Measurements from ENCODE around the gene MPZL2. TPM values are rescaled to one million over a fixed set of nuclear protein-coding genes. Genes with fewer than 3 reads are reported as not detected.

MPZL2 gene
- total RNA-seq, 1 donor from 2014 or later = 32.8 TPM

DNA sequence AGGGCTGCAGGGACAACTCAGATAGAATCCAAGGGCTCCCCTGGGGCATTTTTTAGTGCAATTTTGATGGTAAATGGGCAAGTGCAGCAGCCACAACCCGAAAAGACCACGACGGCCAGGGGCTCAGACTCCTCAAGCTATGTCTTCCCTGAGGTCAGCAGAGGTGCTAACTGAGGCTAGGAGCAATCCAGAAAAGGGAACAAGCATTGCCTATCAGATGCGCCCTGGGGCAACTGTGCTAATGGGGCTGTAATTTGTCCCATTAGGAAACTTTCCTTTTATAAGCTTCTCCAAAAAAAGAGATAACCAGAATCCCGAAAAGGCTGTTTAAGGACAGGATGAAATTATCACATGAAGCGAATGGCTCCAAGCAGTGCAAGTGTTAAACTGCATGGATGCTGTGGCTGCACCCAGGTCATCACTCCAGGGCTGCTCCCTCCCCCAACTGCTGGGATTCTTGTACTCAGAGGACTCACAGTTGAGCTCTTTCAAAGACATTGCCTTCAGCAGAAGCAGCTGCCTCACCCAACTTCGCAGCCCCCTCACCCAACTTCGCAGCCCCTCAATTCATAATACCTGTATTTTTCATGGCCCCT, 37.6 kb upstream of the MPZL2 start:
- Mint-ChIP-seq H3K4me1 (no peaks in the 10 kb centered on the region), H3K27ac (no peak overlapping the region), H3K27me3 (ENCODE audit: low read depth) (peaks cover 58% of the 10 kb centered on the region), H3K36me3 (no peaks in the 10 kb centered on the region), H3K9me3 (no peaks in the 10 kb centered on the region), H3K4me3 (no peak overlapping the region)
- no peak for DNase-seq (ENCODE audit: low spot score in 2 of 2, unreplicated experiment in 2 of 2)
- TF ChIP-seq, protein P1, sequence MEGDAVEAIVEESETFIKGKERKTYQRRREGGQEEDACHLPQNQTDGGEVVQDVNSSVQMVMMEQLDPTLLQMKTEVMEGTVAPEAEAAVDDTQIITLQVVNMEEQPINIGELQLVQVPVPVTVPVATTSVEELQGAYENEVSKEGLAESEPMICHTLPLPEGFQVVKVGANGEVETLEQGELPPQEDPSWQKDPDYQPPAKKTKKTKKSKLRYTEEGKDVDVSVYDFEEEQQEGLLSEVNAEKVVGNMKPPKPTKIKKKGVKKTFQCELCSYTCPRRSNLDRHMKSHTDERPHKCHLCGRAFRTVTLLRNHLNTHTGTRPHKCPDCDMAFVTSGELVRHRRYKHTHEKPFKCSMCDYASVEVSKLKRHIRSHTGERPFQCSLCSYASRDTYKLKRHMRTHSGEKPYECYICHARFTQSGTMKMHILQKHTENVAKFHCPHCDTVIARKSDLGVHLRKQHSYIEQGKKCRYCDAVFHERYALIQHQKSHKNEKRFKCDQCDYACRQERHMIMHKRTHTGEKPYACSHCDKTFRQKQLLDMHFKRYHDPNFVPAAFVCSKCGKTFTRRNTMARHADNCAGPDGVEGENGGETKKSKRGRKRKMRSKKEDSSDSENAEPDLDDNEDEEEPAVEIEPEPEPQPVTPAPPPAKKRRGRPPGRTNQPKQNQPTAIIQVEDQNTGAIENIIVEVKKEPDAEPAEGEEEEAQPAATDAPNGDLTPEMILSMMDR (IDR thresholded peaks at IDR 0.05; ENCODE audit: unreplicated experiment) = no peak

GRCh38 chr11:118295815-118296454, 31.8 kb upstream of the MPZL2 start:
- Mint-ChIP-seq H3K36me3 (no peaks in the 10 kb centered on the region), H3K27me3 (ENCODE audit: low read depth) (peaks cover 62% of the 10 kb centered on the region), H3K4me3 (no peak overlapping the region), H3K27ac (no peak overlapping the region), H3K4me1 (no peaks in the 10 kb centered on the region), H3K9me3 (no peaks in the 10 kb centered on the region)
- TF ChIP-seq, protein P1 (IDR thresholded peaks at IDR 0.05; ENCODE audit: unreplicated experiment) = no peak
- DNase-seq (ENCODE audit: low spot score in 2 of 2, unreplicated experiment in 2 of 2) = no peak

- H3K36me3 Mint-ChIP-seq = no peaks in the 10 kb centered on the region
- H3K27ac Mint-ChIP-seq = no peak overlapping the region
- H3K4me3 Mint-ChIP-seq = no peak overlapping the region
- H3K4me1 Mint-ChIP-seq = no peaks in the 10 kb centered on the region
- H3K27me3 Mint-ChIP-seq (ENCODE audit: low read depth) = peaks cover 57% of the 10 kb centered on the region
- DNase-seq (ENCODE audit: low spot score in 2 of 2, unreplicated experiment in 2 of 2) = no peak
- H3K9me3 Mint-ChIP-seq = no peaks in the 10 kb centered on the region
- TF ChIP-seq, protein P1 (IDR thresholded peaks at IDR 0.05; ENCODE audit: unreplicated experiment) = no peak
Observed at GRCh38 chr11:118295199-118295598, 31.1 kb upstream of the MPZL2 start.

DNA sequence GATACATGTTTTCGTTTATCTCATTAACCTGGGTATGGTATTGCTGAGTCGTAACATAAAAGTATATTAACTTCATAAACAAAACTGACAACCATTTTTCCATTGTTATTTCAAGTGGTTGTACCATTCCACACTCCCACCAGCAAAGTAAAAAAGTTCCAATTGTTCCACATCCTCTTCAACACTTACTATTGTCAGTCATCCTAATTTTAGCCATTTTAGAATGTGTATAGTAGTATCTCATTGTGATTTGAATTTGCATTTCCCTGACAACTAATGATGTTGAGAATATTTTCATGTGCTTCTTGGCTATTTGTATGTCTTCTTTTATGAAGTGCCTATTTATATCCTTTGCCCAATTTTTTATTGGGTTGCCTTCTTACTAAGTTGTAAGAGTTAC, 30.0 kb upstream of the MPZL2 start:
- Mint-ChIP-seq H3K27ac (no peak overlapping the region), H3K9me3 (peaks cover 3% of the 10 kb centered on the region), H3K4me1 (peaks cover 2% of the 10 kb centered on the region), H3K36me3 (no peaks in the 10 kb centered on the region), H3K27me3 (ENCODE audit: low read depth) (peaks cover 52% of the 10 kb centered on the region), H3K4me3 (no peak overlapping the region)
- TF ChIP-seq, protein P1 (IDR thresholded peaks at IDR 0.05; ENCODE audit: unreplicated experiment) = no peak
- no peak for DNase-seq (ENCODE audit: low spot score in 2 of 2, unreplicated experiment in 2 of 2)

DNA sequence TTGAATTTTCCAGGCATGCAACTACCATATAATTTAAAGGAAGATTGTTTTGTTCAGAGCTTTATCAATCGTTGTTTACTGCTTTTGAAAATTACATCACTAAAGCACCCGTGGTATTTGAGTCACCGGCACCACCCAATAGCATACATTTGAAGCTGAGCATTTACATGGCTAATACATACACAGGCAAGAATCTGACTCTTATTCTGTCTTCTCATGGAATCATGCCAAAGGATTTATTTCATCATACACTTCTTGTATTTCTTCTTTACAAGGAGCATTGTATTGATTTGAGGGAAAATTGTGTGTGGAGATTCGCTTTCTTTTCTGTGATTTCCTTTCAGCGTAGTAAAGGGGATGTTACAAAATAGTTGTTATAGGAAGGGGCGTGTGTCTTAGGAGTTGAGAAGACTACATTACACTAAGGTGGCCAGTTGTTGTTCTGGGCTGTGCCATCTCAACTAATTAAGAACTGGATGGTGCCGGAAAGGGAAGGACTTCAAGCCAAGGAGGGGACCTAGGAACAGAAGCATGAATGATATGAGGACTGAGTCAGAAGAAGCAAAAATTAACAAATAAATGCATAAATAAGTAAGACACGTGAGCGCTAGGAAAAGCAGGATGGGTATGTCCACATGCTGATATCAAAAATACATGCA, 27.5 kb upstream of the MPZL2 start:
- H3K4me3 Mint-ChIP-seq = no peak overlapping the region
- TF ChIP-seq, protein P1 (IDR thresholded peaks at IDR 0.05; ENCODE audit: unreplicated experiment) = no peak
- no peak for DNase-seq (ENCODE audit: low spot score in 2 of 2, unreplicated experiment in 2 of 2)
- H3K27me3 Mint-ChIP-seq (ENCODE audit: low read depth) = peaks cover 49% of the 10 kb centered on the region
- H3K9me3 Mint-ChIP-seq = peaks cover 3% of the 10 kb centered on the region
- H3K4me1 Mint-ChIP-seq = peaks cover 2% of the 10 kb centered on the region
- H3K27ac Mint-ChIP-seq = no peak overlapping the region
- no peaks in the 10 kb centered on the region for H3K36me3 Mint-ChIP-seq
